Skeletal muscle satellite cell (primary cell): Measurements from ENCODE around the gene SYN1. TPM values are rescaled to one million over a fixed set of nuclear protein-coding genes. Genes with fewer than 3 reads are reported as not detected.
A peak's percentile ranks its signal among the peaks of the same experiment; 100 is the strongest.

Experiments
- H3K27me3 ChIP-seq: 2 replicates; pipeline ENCODE4 v1.7.0; 2013; ENCODE audit warnings: low read length; ENCODE audit not compliant: control insufficient read depth, insufficient read depth
- H3K36me3 ChIP-seq: 2 replicates; pipeline ENCODE4 v1.7.0; 2013; ENCODE audit warnings: mild to moderate bottlenecking, control low read depth, low read length; ENCODE audit not compliant: insufficient read depth
- H3K4me1 ChIP-seq: 2 replicates; pipeline ENCODE4 v1.7.0; 2013; ENCODE audit warnings: low read length; ENCODE audit not compliant: control insufficient read depth, insufficient read depth
- H3K4me2 ChIP-seq: 2 replicates; pipeline ENCODE4 v1.7.0; 2013; ENCODE audit warnings: mild to moderate bottlenecking, low read length
- H3K4me3 ChIP-seq: 2 replicates; pipeline ENCODE4 v1.7.0; 2013; ENCODE audit warnings: low read length
- H3K9ac ChIP-seq: 2 replicates; pipeline ENCODE4 v1.7.0; 2013; ENCODE audit warnings: mild to moderate bottlenecking, low read depth, low read length, moderate library complexity
- H3K9me3 ChIP-seq: replicated peaks from 2 replicates; pipeline ENCODE4 v1.7.0; 2013; ENCODE audit warnings: mild to moderate bottlenecking, control low read depth, low read length
- small RNA-seq: library from RNA; depleted of rRNA; stranded (forward); fragments of <200 nt; gene quantifications from one replicate; pipeline ENCODE3, GENCODE V24; 2012

SYN1 gene

DNA sequence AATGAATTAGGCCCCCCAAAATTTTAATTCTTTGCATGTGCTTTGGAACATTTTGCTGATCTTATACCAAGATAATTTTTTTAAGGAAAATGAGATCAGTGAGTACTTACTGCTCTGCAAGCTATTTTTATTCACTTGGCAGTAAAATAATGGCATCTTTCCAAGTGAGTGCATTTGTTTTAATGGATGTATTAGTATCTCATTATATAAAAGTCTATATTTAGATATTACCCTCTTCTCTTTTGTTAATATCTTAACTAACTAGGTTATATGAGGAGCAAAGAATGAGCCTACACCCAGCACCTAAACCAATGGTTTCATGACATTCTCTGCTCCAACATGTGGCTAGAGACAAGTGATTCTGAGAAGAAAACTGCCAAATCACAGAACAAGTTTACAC, 79.8 kb downstream of the SYN1 start:
- H3K36me3 ChIP-seq = no peaks in the 10 kb centered on the region
- no peaks in the 10 kb centered on the region for H3K9me3 ChIP-seq
- peaks cover 8% of the 10 kb centered on the region for H3K4me1 ChIP-seq
- no peaks in the 10 kb centered on the region for H3K27me3 ChIP-seq
- H3K4me2 ChIP-seq = no peak overlapping the region
- no peak overlapping the region for H3K4me3 ChIP-seq
- H3K9ac ChIP-seq = no peak overlapping the region

- H3K36me3 ChIP-seq = no peaks in the 10 kb centered on the region
- no peaks in the 10 kb centered on the region for H3K27me3 ChIP-seq
- H3K4me3 ChIP-seq = no peak overlapping the region
- no peaks in the 10 kb centered on the region for H3K9me3 ChIP-seq
- H3K4me1 ChIP-seq = no peaks in the 10 kb centered on the region
- no peak overlapping the region for H3K4me2 ChIP-seq
- no peak overlapping the region for H3K9ac ChIP-seq
Observed at GRCh38 chrX:47530049-47530448, 89.6 kb downstream of the SYN1 start.

- no peaks in the 10 kb centered on the region for H3K4me1 ChIP-seq
- no peak overlapping the region for H3K4me3 ChIP-seq
- no peak overlapping the region for H3K9ac ChIP-seq
- no peaks in the 10 kb centered on the region for H3K27me3 ChIP-seq
- H3K4me2 ChIP-seq = no peak overlapping the region
- no peaks in the 10 kb centered on the region for H3K9me3 ChIP-seq
- H3K36me3 ChIP-seq = no peaks in the 10 kb centered on the region
Observed at GRCh38 chrX:47529548-47529947, 90.1 kb downstream of the SYN1 start.

- Histone ChIP-seq H3K36me3 (no peaks in the 10 kb centered on the region), H3K27me3 (no peaks in the 10 kb centered on the region), H3K4me1 (no peaks in the 10 kb centered on the region), H3K4me3 (peak overlapping the region; percentile 65), H3K4me2 (peak overlapping the region; percentile 80), H3K9me3 (no peaks in the 10 kb centered on the region), H3K9ac (peak overlapping the region; percentile 73)
Observed at GRCh38 chrX:47523713-47524166, 95.9 kb downstream of the SYN1 start.

DNA sequence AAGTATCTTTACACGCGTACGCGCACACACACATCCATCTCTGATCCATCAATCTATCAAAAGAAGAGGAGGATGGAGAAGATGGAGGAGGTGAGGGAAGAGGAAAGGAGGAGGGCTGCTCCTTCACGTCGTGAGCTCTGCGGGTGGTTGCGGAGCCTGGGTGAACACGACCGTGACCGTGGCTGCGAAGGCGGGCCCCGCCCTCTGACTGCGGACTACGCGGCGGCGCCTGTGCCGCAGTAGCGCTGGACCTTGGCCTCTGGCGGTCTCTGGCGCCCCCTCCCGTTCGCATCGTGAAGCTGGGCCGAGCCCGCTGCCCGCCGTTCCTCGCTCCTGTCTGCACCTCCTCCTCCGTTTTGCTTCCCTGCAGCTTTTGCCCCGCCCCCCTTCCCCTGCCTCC, 96.4 kb downstream of the SYN1 start:
- Histone ChIP-seq H3K4me3 (peak overlapping the region; percentile 65), H3K4me2 (peak overlapping the region; percentile 80), H3K27me3 (no peaks in the 10 kb centered on the region), H3K4me1 (peaks cover 2% of the 10 kb centered on the region), H3K9ac (peak overlapping the region; percentile 73), H3K9me3 (no peaks in the 10 kb centered on the region), H3K36me3 (no peaks in the 10 kb centered on the region)

Small RNA genes lying within 50 kb of the gene (small RNA-seq; reads per million reads assigned to genes)
- not detected for gene MIR4769
